OCI-LY3 (cell line): Measurements from ENCODE around the gene RBM12.

Experiments
- CTCF ChIP-seq: fragments of 200-600, 300-600 bp; sonication (generic); IDR thresholded peaks from 2 replicates; pipeline ENCODE4 v1.5.1; 2014; ENCODE audit warnings: antibody characterized with exemption, low read length, low read depth
- EZH2phosphoT487 ChIP-seq: fragments of 200-600 bp; shearing (Covaris generic); IDR thresholded peaks from 2 replicates; pipeline ENCODE4 v1.6.1; 2018; ENCODE audit warnings: antibody characterized with exemption, mixed run types, low read depth

- TF ChIP-seq CTCF: no peak
- TF ChIP-seq EZH2phosphoT487: no peak
Measured at GRCh38 chr20:35660122-35660937, 4.4 kb downstream of the RBM12 start.
